Immature natural killer cell (primary cell): ENCODE measurements around the gene ELN. TPM values are rescaled to one million over a fixed set of nuclear protein-coding genes. Genes with fewer than 3 reads are reported as not detected.
"Not testable (repeated sequence)": the region's sequence is repeated elsewhere in the genome, so short reads cannot be mapped to it uniquely, and the experiment has no call there.

Experiments used
- DNase-seq, 3 donors: peaks; one replicate each; pipeline ENCODE4 v3.0.0; 2022; ENCODE audit warnings: mixed read lengths in 1 of 3
- H3K27ac Mint-ChIP-seq, 6 donors: one replicate each; pipeline ENCODE4 v1.8.0; 2020; ENCODE audit warnings: mixed read lengths in 6 of 6, mild to moderate bottlenecking in 5 of 6, inconsistent platforms in 4 of 6, moderate library complexity in 3 of 6
- H3K27me3 Mint-ChIP-seq, 3 donors: one replicate each; pipeline ENCODE4 v1.8.0; 2020 to 2021; ENCODE audit warnings: low read depth in 3 of 3, mild to moderate bottlenecking in 3 of 3, mixed read lengths in 3 of 3, moderate library complexity in 3 of 3, inconsistent platforms in 1 of 3
- H3K36me3 Mint-ChIP-seq, 3 donors: one replicate each; pipeline ENCODE4 v1.8.0; 2020; ENCODE audit warnings: mixed read lengths in 3 of 3, inconsistent platforms in 2 of 3, mild to moderate bottlenecking in 2 of 3
- H3K4me1 Mint-ChIP-seq, 2 donors: one replicate each; pipeline ENCODE4 v1.8.0; 2020; ENCODE audit warnings: inconsistent platforms in 2 of 2, mild to moderate bottlenecking in 2 of 2, mixed read lengths in 2 of 2, moderate library complexity in 1 of 2
- H3K4me3 Mint-ChIP-seq, 5 donors: one replicate each; pipeline ENCODE4 v1.8.0; 2020; ENCODE audit warnings: mild to moderate bottlenecking in 5 of 5, mixed read lengths in 5 of 5, inconsistent platforms in 3 of 5, moderate library complexity in 3 of 5
- H3K9me3 Mint-ChIP-seq, 6 donors: one replicate each; pipeline ENCODE4 v1.8.0; 2020; ENCODE audit warnings: mild to moderate bottlenecking in 6 of 6, mixed read lengths in 6 of 6, inconsistent platforms in 4 of 6, moderate library complexity in 3 of 6
- polyA plus RNA-seq, 3 donors: library from polyadenylated mRNA; unstranded; fragments of 300-500 nt; fragmentation: Illumina TruSeq; gene quantifications; one replicate each; pipeline ENCODE4 v1.2.3, GENCODE V29; 2021

ELN gene
- polyA plus RNA-seq, 3 donors from 2014 or later: not detected

GRCh38 chr7:74032624-74033371 is 4.8 kb downstream of the ELN start:
- Mint-ChIP-seq H3K9me3 (no peaks in the 10 kb centered on the region), H3K4me1 (peaks cover 4 to 6% of the 10 kb centered on the region in 2 donors), H3K27me3 (peaks cover 8 to 10% (median 9%) of the 10 kb centered on the region in 3 donors), H3K27ac (no peak overlapping the region), H3K4me3 (no peak overlapping the region), H3K36me3 (no peaks in the 10 kb centered on the region)
- no peak for DNase-seq

GRCh38 chr7:74033372-74034311 is 5.7 kb downstream of the ELN start:
- peaks cover 4 to 6% of the 10 kb centered on the region in 2 donors for H3K4me1 Mint-ChIP-seq
- H3K36me3 Mint-ChIP-seq: no peaks in the 10 kb centered on the region
- no peak overlapping the region for H3K27ac Mint-ChIP-seq
- no peaks in the 10 kb centered on the region for H3K9me3 Mint-ChIP-seq
- H3K4me3 Mint-ChIP-seq: no peak overlapping the region
- DNase-seq: no peak
- H3K27me3 Mint-ChIP-seq: peaks cover 8 to 10% (median 9%) of the 10 kb centered on the region in 3 donors

DNA sequence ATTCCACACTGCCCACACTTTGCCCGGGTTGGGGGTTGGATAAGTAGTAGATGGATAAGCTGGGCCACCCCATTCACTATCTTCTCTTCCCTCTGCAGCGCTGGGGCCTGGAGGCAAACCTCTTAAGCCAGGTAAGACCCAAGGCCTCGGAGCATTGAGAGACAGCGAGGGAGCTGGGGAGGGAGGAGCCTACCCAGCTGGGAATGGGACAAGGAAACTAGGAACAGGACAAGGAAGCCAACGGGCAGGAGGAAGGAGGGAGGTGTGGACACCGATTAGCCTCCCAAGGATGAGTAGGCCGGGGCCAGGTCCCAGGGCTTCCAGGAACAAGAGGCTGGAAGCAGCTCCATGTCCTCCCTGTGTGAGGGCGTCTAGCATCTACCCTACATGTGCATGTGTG is 9.6 kb downstream of the ELN start:
- Mint-ChIP-seq H3K36me3 (no peaks in the 10 kb centered on the region), H3K4me1 (no peaks in the 10 kb centered on the region), H3K27me3 (peaks cover 0 to 7% (median 3%) of the 10 kb centered on the region in 3 donors), H3K4me3 (no peak overlapping the region), H3K9me3 (no peaks in the 10 kb centered on the region), H3K27ac (no peak overlapping the region)
- DNase-seq: no peak

- DNase-seq: no peak
- H3K36me3 Mint-ChIP-seq: no peaks in the 10 kb centered on the region
- H3K4me1 Mint-ChIP-seq: no peaks in the 10 kb centered on the region
- peak overlapping the region in 1 of 6 donors; percentile 50 for H3K27ac Mint-ChIP-seq
- peaks cover 0 to 4% (median 3%) of the 10 kb centered on the region in 3 donors for H3K27me3 Mint-ChIP-seq
- no peak overlapping the region for H3K4me3 Mint-ChIP-seq
- no peaks in the 10 kb centered on the region for H3K9me3 Mint-ChIP-seq
These were observed 10.4 kb downstream of the ELN start for GRCh38 chr7:74038194-74038961.

- Mint-ChIP-seq H3K4me3 (no peak overlapping the region), H3K36me3 (no peaks in the 10 kb centered on the region), H3K27me3 (peaks cover 0 to 4% (median 3%) of the 10 kb centered on the region in 3 donors), H3K4me1 (no peaks in the 10 kb centered on the region), H3K27ac (no peak overlapping the region), H3K9me3 (no peaks in the 10 kb centered on the region)
- DNase-seq: no peak
These were observed 11.4 kb downstream of the ELN start for GRCh38 chr7:74039337-74039736.

DNA sequence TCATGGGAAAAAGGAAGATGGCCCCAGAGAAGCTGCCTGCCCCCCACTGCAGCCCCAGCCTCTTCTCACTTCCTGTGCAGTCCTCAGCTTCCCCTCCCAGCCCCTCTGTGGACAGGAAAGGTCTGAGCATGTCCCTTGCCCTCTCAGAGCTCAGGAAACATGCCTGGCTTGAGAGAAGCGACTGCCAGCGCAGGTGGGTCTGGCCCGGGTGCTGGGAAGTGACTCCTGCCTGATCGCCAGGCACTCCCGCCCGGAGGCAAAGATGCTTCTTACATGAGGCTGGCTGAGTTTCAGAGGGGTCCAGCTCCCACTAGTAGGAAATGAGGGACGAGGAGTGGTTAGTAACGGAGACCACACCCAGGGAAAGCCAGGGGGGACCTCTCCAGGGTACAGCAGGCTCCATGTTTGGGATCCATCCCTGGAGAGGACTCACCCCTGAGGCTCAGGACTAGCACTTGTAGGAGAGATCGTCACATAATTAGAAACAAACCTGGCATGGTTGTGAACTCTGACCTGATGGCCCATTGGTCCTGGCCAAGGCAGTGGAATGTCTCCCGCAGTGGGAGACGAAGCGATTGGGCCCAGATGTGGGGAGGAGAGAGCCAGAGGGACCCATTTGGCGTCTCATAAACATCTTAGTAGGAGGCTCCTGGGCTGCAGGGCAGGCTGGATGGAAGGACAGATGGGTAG is 12.3 kb downstream of the ELN start:
- no peaks in the 10 kb centered on the region for H3K9me3 Mint-ChIP-seq
- no peak for DNase-seq

GRCh38 chr7:74040791-74041520 is 13.0 kb downstream of the ELN start:
- no peak for DNase-seq
- Mint-ChIP-seq H3K4me3 (no peak overlapping the region), H3K9me3 (no peaks in the 10 kb centered on the region), H3K27me3 (peaks cover 0 to 3% (median 3%) of the 10 kb centered on the region in 3 donors), H3K36me3 (no peaks in the 10 kb centered on the region), H3K27ac (no peak overlapping the region), H3K4me1 (no peaks in the 10 kb centered on the region)

More for the DNA sequence above, 12.3 kb downstream of the ELN start:
- Mint-ChIP-seq H3K27ac (no peak overlapping the region), H3K4me3 (no peak overlapping the region), H3K4me1 (no peaks in the 10 kb centered on the region), H3K36me3 (no peaks in the 10 kb centered on the region), H3K27me3 (peaks cover 0 to 4% (median 4%) of the 10 kb centered on the region in 3 donors)

DNA sequence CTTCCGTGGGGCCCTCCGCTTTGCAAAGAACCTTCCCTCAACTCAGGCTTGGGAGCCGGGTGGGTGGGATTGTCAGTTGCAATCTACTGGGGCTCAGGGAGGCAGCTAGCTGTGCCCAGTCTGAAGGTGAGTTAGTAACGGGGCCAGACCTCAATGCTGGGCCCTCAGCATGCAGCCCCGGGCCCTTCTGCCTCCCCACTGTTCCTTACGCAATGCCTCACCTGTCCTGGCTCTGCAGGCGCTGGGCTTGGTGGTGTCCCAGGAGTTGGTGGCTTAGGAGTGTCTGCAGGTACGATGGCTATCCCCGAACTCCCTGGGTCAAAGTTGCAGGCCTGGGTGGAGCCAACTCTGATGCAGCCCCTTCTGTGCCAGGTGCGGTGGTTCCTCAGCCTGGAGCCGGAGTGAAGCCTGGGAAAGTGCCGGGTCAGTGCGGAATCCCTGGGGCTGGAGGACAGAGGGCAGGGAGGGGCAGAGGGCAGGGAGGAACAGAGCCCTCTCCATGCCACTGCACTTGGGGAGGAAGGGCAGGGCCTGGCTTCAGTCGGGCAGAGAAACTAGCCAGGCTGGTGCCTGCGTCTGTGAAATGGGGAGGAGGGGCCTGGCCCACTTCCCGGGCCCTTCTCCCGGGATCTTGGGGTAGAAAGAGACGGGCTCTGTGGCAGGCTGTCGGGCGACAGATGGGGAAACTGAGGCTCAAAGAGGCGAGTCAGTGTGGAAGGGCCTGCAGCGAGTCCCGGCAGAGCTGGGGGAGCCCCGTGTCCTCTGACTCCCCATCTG is 15.0 kb downstream of the ELN start:
- no peak overlapping the region for H3K27ac Mint-ChIP-seq
- no peaks in the 10 kb centered on the region for H3K36me3 Mint-ChIP-seq
- H3K4me1 Mint-ChIP-seq: no peaks in the 10 kb centered on the region
- H3K4me3 Mint-ChIP-seq: no peak overlapping the region
- peaks cover 0 to 1% (median 0%) of the 10 kb centered on the region in 3 donors for H3K27me3 Mint-ChIP-seq
- H3K9me3 Mint-ChIP-seq: no peaks in the 10 kb centered on the region
- no peak for DNase-seq

DNA sequence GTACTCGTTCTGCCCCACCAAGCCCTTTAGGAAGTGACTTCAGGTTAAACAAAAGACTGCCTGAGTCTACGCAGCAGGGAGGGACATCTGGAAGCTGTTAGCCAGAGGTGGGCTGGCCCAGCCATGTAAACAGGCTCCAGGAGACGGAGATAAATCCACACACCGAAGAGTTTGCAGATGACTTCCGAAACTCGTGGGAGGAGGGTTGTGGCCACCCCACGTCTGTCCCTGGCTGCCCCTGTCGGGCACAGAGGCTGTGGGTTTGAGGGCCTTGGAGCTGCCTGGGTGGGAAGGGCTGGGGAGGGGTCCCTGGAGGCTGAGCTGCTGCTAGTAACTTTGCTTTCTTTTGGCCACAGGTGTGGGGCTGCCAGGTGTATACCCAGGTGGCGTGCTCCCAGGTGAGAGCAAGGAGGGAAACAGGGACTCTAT is 15.6 kb downstream of the ELN start:
- no peak for DNase-seq
- Mint-ChIP-seq H3K27ac (no peak overlapping the region), H3K4me1 (no peaks in the 10 kb centered on the region), H3K4me3 (no peak overlapping the region), H3K36me3 (no peaks in the 10 kb centered on the region), H3K9me3 (no peaks in the 10 kb centered on the region), H3K27me3 (peaks cover 0 to 1% (median 0%) of the 10 kb centered on the region in 3 donors)

DNA sequence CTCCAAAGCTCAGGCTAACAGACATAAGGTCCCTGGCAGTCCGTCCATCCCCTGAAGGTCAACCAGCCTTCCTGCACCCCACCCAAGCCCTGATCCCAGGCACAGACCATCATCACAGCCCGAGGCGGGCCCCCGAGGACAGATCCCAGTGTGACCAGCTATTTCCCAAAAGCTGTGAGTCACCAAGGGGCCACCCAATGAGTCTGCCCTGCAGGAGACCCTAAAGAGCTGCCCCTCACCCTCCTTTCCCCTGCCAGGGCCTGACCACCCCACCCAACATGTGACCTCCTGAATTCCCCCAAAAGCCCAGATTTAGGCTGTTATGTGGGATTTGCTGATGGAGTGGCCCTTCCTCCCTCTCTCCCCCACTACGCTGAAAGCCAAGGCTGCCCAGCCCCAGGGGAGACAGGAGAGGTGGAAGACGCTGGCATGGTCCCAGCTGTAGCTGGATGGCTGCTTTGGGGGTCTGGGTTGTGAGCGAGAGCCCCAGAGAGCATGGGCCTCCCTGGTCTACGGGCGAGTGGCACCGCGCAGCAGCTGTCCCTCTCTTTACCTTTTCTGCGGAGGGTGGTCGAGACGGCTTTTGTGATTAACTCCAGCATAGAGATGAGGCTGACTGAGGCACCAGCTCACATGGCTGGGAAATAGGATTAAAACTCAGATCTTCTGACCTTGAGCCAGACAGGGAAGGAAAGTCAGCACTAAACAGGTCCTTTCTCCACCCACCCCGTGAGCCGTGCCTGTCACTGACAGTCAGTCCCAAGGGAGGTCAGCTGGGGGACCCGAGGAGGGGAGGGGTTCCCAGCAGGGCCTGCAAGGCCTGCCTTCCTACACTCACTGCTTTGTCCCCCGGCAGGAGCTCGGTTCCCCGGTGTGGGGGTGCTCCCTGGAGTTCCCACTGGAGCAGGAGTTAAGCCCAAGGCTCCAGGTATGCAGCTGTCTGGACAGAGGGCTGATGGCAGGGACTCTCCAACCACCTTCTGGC is 16.7 kb downstream of the ELN start:
- no peaks in the 10 kb centered on the region for H3K9me3 Mint-ChIP-seq
- H3K4me3 Mint-ChIP-seq: no peak overlapping the region
- no peaks in the 10 kb centered on the region for H3K36me3 Mint-ChIP-seq
- H3K4me1 Mint-ChIP-seq: no peaks in the 10 kb centered on the region
- peaks cover 0 to 1% (median 0%) of the 10 kb centered on the region in 3 donors for H3K27me3 Mint-ChIP-seq
- DNase-seq: no peak
- no peak overlapping the region for H3K27ac Mint-ChIP-seq

GRCh38 chr7:74046581-74046980 is 18.6 kb downstream of the ELN start:
- DNase-seq, H3K4me1 Mint-ChIP-seq, H3K4me3 Mint-ChIP-seq, H3K27ac Mint-ChIP-seq, H3K9me3 Mint-ChIP-seq, H3K27me3 Mint-ChIP-seq, H3K36me3 Mint-ChIP-seq: not testable (repeated sequence)
